Hippocampal formation (tissue), 2 donors: ENCODE results near the gene LOXL1.
A peak's percentile ranks its signal among the peaks of the same experiment; 100 is the strongest.

Source experiments
- DNase-seq, 2 donors: peaks; one replicate each; lab custom pipeline; 2025; lab: John Stamatoyannopoulos, UW

The LOXL1 gene

GRCh38 chr15:73993211-73993994 is 67.1 kb downstream of the LOXL1 start:
- no peak for DNase-seq

DNA sequence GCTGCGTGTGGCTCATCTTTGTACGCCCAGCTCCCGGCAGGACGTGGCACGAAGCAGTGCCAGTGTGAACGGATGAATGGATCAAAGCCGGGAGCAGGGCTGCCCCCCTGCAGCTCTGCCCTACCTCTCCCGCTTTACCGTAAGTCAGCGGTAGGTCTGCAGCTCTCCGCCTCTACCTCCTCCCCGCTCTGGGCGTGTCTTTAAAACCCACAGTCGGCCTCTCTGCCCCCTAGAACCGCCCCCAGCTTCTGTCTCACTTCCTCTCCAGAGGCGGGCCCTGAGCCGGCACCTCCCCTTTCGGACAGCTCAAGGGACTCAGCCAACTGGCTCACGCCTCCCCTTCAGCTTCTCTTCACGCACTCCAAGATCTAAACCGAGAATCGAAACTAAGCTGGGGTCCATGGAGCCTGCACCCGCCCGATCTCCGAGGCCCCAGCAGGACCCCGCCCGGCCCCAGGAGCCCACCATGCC is 68.2 kb downstream of the LOXL1 start, which contains the start of gene PML:
PML (plus strand) TSS at position 304 of the 471 bp plus-strand sequence; CDS start at position 401, 97 bp downstream.
- peak; percentile 93 to 96 for DNase-seq

- no peak for DNase-seq
These were observed 68.8 kb downstream of the LOXL1 start for GRCh38 chr15:73994912-73995622.

- no peak for DNase-seq
These were observed 70.0 kb downstream of the LOXL1 start for GRCh38 chr15:73996267-73996666.

GRCh38 chr15:73996939-73997338 is 70.7 kb downstream of the LOXL1 start:
- DNase-seq = peak in 1 of 2 donors; percentile 16

DNA sequence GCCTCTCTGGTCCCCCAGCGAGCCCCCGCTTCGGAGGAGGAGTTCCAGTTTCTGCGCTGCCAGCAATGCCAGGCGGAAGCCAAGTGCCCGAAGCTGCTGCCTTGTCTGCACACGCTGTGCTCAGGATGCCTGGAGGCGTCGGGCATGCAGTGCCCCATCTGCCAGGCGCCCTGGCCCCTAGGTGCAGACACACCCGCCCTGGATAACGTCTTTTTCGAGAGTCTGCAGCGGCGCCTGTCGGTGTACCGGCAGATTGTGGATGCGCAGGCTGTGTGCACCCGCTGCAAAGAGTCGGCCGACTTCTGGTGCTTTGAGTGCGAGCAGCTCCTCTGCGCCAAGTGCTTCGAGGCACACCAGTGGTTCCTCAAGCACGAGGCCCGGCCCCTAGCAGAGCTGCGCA is 71.7 kb downstream of the LOXL1 start:
- DNase-seq = no peak
